ENCODE results near the gene ARMC3. TPM values are rescaled to one million over a fixed set of nuclear protein-coding genes. Genes with fewer than 3 reads are reported as not detected.

ARMC3 gene
- total and polyA plus RNA-seq, 9 of the 15 experiments (the other 6 are each of a cell fraction or from before 2014, with no cell fraction given): 0.33 to 1.1 (median 0.62) TPM

GRCh38 chr10:23055424-23056185 lies 127.8 kb downstream of the ARMC3 start (continued):
- peak; percentile 78 for TF ChIP-seq HMBOX1 (IDR thresholded peaks at IDR 0.05)
- TF ChIP-seq, protein P1, sequence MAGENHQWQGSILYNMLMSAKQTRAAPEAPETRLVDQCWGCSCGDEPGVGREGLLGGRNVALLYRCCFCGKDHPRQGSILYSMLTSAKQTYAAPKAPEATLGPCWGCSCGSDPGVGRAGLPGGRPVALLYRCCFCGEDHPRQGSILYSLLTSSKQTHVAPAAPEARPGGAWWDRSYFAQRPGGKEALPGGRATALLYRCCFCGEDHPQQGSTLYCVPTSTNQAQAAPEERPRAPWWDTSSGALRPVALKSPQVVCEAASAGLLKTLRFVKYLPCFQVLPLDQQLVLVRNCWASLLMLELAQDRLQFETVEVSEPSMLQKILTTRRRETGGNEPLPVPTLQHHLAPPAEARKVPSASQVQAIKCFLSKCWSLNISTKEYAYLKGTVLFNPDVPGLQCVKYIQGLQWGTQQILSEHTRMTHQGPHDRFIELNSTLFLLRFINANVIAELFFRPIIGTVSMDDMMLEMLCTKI (IDR thresholded peaks at IDR 0.05; ENCODE audit: partially characterized antibody): no peak
- TF ChIP-seq NR1H2 (CRISPR knock-in tag; IDR thresholded peaks at IDR 0.05): no peak
- TF ChIP-seq RBM39 (optimal IDR thresholded peaks at IDR 0.05; ENCODE audit: low read depth, low read length): no peak
- 0 out of 2 replicates have a peak, but pooled peaks have one; percentile 20 for TF ChIP-seq ZNF197 (CRISPR knock-in tag; IDR thresholded peaks at IDR 0.05; ENCODE audit: low read depth)
- TF ChIP-seq ZNF830 (CRISPR knock-in tag; IDR thresholded peaks at IDR 0.05): no peak
- no peak for TF ChIP-seq KDM4B (IDR thresholded peaks at IDR 0.05; ENCODE audit: borderline replicate concordance in 2 of 2, low read depth in 1 of 2)
- peak; percentile 80; the same call in 1 of the 2 replicates for TF ChIP-seq POLR2AphosphoS2 (IDR thresholded peaks at IDR 0.05; ENCODE audit: low read length)
- TF ChIP-seq ELF1 (tag; IDR thresholded peaks at IDR 0.05): 0 out of 2 replicates have a peak, but pooled peaks have one; percentile 9
- no peak for TF ChIP-seq TCF7L2 (IDR thresholded peaks at IDR 0.05; ENCODE audit: low read depth, low read length)
- no peak for TF ChIP-seq FOXK2 (conservative IDR thresholded peaks at IDR 0.05 in 1 of 2, IDR thresholded peaks at IDR 0.05 in 1 of 2; ENCODE audit: low read depth in 2 of 2)
- no peak for TF ChIP-seq PRMT5 (CRISPR knock-in tag; IDR thresholded peaks at IDR 0.05)
- TF ChIP-seq KLF1 (tag; IDR thresholded peaks at IDR 0.05): no peak
- no peak for TF ChIP-seq ZFX (CRISPR knock-in tag; IDR thresholded peaks at IDR 0.05)
- no peak for TF ChIP-seq HNRNPH1 (optimal IDR thresholded peaks at IDR 0.05; ENCODE audit: low read depth, low read length)
- no peak for TF ChIP-seq ZNF785 (CRISPR knock-in tag; IDR thresholded peaks at IDR 0.05)
- no peak for TF ChIP-seq FOSL1 (tag; conservative IDR thresholded peaks at IDR 0.05)
- TF ChIP-seq, protein P2, sequence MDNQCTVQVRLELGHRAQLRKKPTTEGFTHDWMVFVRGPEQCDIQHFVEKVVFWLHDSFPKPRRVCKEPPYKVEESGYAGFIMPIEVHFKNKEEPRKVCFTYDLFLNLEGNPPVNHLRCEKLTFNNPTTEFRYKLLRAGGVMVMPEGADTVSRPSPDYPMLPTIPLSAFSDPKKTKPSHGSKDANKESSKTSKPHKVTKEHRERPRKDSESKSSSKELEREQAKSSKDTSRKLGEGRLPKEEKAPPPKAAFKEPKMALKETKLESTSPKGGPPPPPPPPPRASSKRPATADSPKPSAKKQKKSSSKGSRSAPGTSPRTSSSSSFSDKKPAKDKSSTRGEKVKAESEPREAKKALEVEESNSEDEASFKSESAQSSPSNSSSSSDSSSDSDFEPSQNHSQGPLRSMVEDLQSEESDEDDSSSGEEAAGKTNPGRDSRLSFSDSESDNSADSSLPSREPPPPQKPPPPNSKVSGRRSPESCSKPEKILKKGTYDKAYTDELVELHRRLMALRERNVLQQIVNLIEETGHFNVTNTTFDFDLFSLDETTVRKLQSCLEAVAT (IDR thresholded peaks at IDR 0.05): no peak
- TF ChIP-seq ZNF766 (CRISPR knock-in tag; conservative IDR thresholded peaks at IDR 0.05): no peak
- TF ChIP-seq TCF7 (IDR thresholded peaks at IDR 0.05; ENCODE audit: borderline replicate concordance): no peak
- no peak for TF ChIP-seq ATF7 (IDR thresholded peaks at IDR 0.05)
- TF ChIP-seq FOS (IDR thresholded peaks at IDR 0.05; ENCODE audit: extremely low read depth, insufficient read length): no peak
- TF ChIP-seq FOXM1 (IDR thresholded peaks at IDR 0.05; ENCODE audit: low read depth): no peak
- TF ChIP-seq FOXM1 (CRISPR knock-in tag; IDR thresholded peaks at IDR 0.05; ENCODE audit: low read depth): no peak
- no peak for TF ChIP-seq CBFB (CRISPR knock-in tag; IDR thresholded peaks at IDR 0.05)
- no peak for TF ChIP-seq RAD51 (IDR thresholded peaks at IDR 0.05; ENCODE audit: borderline replicate concordance, low read depth)
- TF ChIP-seq SREBF1 (IDR thresholded peaks at IDR 0.05; ENCODE audit: borderline replicate concordance, low read depth, low read length): no peak
- TF ChIP-seq E2F3 (CRISPR knock-in tag; IDR thresholded peaks at IDR 0.05): no peak

Measured in K562 (cell line).